Small intestine (tissue), 7 donors: ENCODE data around the gene RTP5. TPM values are rescaled to one million over a fixed set of nuclear protein-coding genes. Genes with fewer than 3 reads are reported as not detected.
"Not testable (repeated sequence)": the region's sequence is repeated elsewhere in the genome, so short reads cannot be mapped to it uniquely, and the experiment has no call there.

ENCODE experiments used
- DNase-seq, 2 donors: peaks; one replicate each; pipeline versions ENCODE4 v3.0.0 to v3.0.0-alpha.2; 2013
- FAIRE-seq: peaks from 2 replicates; lab custom pipeline; 2012; peaks lifted over from hg19 to GRCh38; lab: Jason Lieb, UNC
- H3K27ac ChIP-seq, 3 donors: one replicate each; pipeline ENCODE4 v1.5.1; 2013; ENCODE audit warnings: low read length in 2 of 3, mild to moderate bottlenecking in 2 of 3, control low read depth in 1 of 3, inconsistent platforms in 1 of 3, low read depth in 1 of 3, moderate library complexity in 1 of 3
- H3K27me3 ChIP-seq, 3 donors: one replicate each; pipeline ENCODE4 v1.6.1; 2013; ENCODE audit warnings: low read length in 3 of 3, inconsistent platforms in 1 of 3; ENCODE audit not compliant: control insufficient read depth in 3 of 3, insufficient read depth in 3 of 3
- H3K36me3 ChIP-seq, 3 donors: one replicate each; pipeline ENCODE4 v1.6.1; 2013; ENCODE audit warnings: low read length in 3 of 3, inconsistent platforms in 1 of 3, low read depth in 1 of 3, mild to moderate bottlenecking in 1 of 3, moderate library complexity in 1 of 3; ENCODE audit not compliant: control insufficient read depth in 3 of 3, insufficient read depth in 2 of 3
- H3K4me1 ChIP-seq, 3 donors: one replicate each; pipeline ENCODE4 v1.6.1; 2013; ENCODE audit warnings: low read length in 2 of 3, inconsistent platforms in 1 of 3, low read depth in 1 of 3, mild to moderate bottlenecking in 1 of 3, moderate library complexity in 1 of 3; ENCODE audit not compliant: control insufficient read depth in 3 of 3, insufficient read depth in 2 of 3
- H3K4me3 ChIP-seq, 3 donors: one replicate each; pipeline ENCODE4 v1.5.1; 2013; ENCODE audit warnings: low read length in 3 of 3, control low read depth in 1 of 3, inconsistent platforms in 1 of 3, low read depth in 1 of 3, mild to moderate bottlenecking in 1 of 3, moderate library complexity in 1 of 3
- H3K9me3 ChIP-seq, 2 donors: one replicate each; pipeline ENCODE4 v1.6.1; 2013; ENCODE audit warnings: low read depth in 1 of 2, low read length in 1 of 2; ENCODE audit not compliant: control insufficient read depth in 2 of 2, insufficient read depth in 1 of 2
- WGBS, 3 donors: extraction: QIAGEN DNeasy Blood & Tissue Kit; methylation state at CpG; one replicate each; pipeline ENCODE4 v1.1.7; 2013; 5-methylcytosine and 5-hydroxymethylcytosine counted together
- polyA plus RNA-seq, 4 donors: library from polyadenylated mRNA; stranded (reverse) in 3 of 4; unstranded in 1 of 4; fragments of 200-250 nt in 3 of 4; fragments of 120-200 nt in 1 of 4; gene quantifications; one replicate each; pipeline versions ENCODE4 v1.2.1 to v1.2.3, GENCODE V29; 2013
- donor health status: healthy with polysubstance abuse.
- donor health status: control.
- donor health status: control.
- donor health status: Bipolar disorder and iron deficiency.
- donor health status: healthy.

The RTP5 gene
- polyA plus RNA-seq, 4 donors, result 0.04 TPM; not detected in 3

- DNase-seq (no peak), FAIRE-seq (no peak)
- Histone ChIP-seq H3K27me3 (peaks cover 4 to 18% (median 4%) of the 10 kb centered on the region in 3 donors), H3K9me3 (peaks cover 0 to 14% of the 10 kb centered on the region in 2 donors), H3K36me3 (no peaks in the 10 kb centered on the region), H3K4me3 (no peak overlapping the region), H3K27ac (no peak overlapping the region), H3K4me1 (no peaks in the 10 kb centered on the region)
- 55 to 59% (median 58%) methylated on average over 28 of the region's 28 CpGs for WGBS, 3 donors
These were observed 1.3 kb downstream of the RTP5 start for GRCh38 chr2:241870611-241871537.

GRCh38 chr2:241871538-241872312 lies 2.2 kb downstream of the RTP5 start:
- no peak overlapping the region for H3K4me3 ChIP-seq
- no peaks in the 10 kb centered on the region for H3K36me3 ChIP-seq
- H3K9me3 ChIP-seq, result peaks cover 0 to 14% of the 10 kb centered on the region in 2 donors
- H3K4me1 ChIP-seq, result no peaks in the 10 kb centered on the region
- no peak overlapping the region for H3K27ac ChIP-seq
- H3K27me3 ChIP-seq, result peaks cover 2 to 10% (median 4%) of the 10 kb centered on the region in 3 donors
- no peak for DNase-seq
- WGBS, 3 donors, result 72 to 80% (median 76%) methylated on average over 23 to 38 of the region's 38 CpGs
- no peak for FAIRE-seq

DNA sequence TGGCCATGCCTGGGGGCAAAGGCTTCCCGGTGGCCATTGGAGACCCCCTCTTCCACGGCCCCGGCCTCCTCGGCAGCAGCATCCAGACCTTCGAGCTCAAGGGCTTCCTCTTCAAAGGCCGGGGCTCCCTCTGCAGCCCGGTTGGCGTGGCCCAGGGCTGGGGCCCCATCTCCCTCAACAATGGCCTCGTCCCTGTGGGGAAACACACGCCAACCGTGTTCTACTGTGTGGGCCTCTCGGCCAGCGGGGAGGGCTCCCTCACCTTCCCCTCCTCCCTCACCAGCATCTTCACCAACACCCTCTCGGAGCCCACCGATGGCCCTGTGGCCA lies 2.7 kb downstream of the RTP5 start:
- no peak for FAIRE-seq
- H3K9me3 ChIP-seq, result peaks cover 0 to 14% of the 10 kb centered on the region in 2 donors
- no peak for DNase-seq
- no peak overlapping the region for H3K4me3 ChIP-seq
- H3K4me1 ChIP-seq, result no peaks in the 10 kb centered on the region
- 57 to 84% (median 68%) methylated on average over 13 to 15 of the region's 15 CpGs for WGBS, 3 donors
- H3K27ac ChIP-seq, result no peak overlapping the region
- H3K36me3 ChIP-seq, result no peaks in the 10 kb centered on the region
- H3K27me3 ChIP-seq, result peaks cover 2 to 7% (median 4%) of the 10 kb centered on the region in 3 donors

GRCh38 chr2:241873081-241873802 lies 3.7 kb downstream of the RTP5 start:
- H3K27ac ChIP-seq, result no peak overlapping the region
- no peak for DNase-seq
- 89 to 92% (median 92%) methylated on average over 37 to 54 of the region's 54 CpGs for WGBS, 3 donors
- FAIRE-seq, result no peak
- H3K27me3 ChIP-seq, result peaks cover 0 to 4% (median 0%) of the 10 kb centered on the region in 3 donors
- no peaks in the 10 kb centered on the region for H3K36me3 ChIP-seq
- H3K4me3 ChIP-seq, result no peak overlapping the region
- H3K4me1 ChIP-seq, result no peaks in the 10 kb centered on the region
- peaks cover 0 to 14% of the 10 kb centered on the region in 2 donors for H3K9me3 ChIP-seq

DNA sequence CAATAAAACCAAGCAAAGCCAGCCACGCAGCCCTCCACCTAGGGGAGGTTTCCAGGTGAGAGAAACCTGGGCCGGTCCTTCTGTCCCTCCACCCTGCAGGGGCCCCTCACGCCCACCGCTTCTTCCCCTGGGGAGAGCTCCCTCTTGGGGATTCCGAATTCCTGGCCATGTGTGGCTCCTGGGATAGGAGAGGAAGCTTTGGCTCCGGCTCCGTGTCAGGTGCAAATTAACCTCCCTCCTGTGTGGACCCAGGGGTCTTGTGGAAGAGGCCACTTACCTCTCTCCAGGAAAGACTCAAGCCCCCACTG lies 4.2 kb downstream of the RTP5 start:
- 82 to 93% (median 90%) methylated on average over 7 of the region's 7 CpGs for WGBS, 3 donors
- no peak for FAIRE-seq
- Histone ChIP-seq H3K9me3 (peaks cover 0 to 14% of the 10 kb centered on the region in 2 donors), H3K27ac (no peak overlapping the region), H3K4me3 (no peak overlapping the region), H3K27me3 (peaks cover 0 to 4% (median 0%) of the 10 kb centered on the region in 3 donors), H3K36me3 (no peaks in the 10 kb centered on the region), H3K4me1 (no peaks in the 10 kb centered on the region)
- no peak for DNase-seq

GRCh38 chr2:241874277-241874925 lies 4.9 kb downstream of the RTP5 start:
- WGBS, 3 donors, result 92 to 95% (median 94%) methylated on average over 17 of the region's 17 CpGs
- no peak for DNase-seq

DNA sequence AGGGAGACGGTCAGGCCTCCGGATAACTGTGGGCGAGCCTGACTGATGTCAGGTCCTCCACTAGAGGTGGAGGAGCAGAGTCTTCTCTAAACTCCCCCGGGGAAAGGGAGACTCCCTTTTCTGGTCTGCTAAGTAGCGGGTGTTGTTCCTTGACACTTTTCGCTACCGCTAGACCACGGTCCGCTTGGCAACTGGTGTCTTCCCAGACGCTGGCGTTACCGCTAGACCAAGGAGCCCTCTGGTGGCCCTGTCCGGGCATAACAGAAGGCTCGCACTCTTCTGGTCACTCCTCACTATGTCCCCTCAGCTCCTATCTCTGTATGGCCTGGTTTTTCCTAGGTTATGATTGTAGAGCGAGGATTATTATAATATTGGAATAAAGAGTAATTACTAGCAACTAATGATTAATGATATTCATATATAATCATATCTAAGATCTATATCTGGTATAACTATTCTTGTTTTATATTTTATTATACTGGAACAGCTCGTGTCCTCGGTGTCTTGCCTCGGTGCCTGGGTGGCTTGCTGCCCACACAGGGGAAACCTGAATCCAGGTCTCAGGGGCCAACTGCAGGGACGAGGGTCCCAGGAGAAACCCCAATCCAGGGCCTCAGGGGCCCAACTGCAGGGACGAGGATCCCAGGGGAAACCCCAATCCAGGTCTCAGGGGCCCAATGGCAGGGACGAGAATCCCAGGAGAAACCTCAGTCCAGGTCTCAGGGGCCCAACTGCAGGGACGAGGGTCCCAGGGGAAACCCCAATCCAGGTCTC lies 6.4 kb downstream of the RTP5 start:
- 50 to 69% (median 55%) methylated on average over 14 to 22 of the region's 22 CpGs for WGBS, 3 donors
- H3K27me3 ChIP-seq, H3K4me1 ChIP-seq, FAIRE-seq, H3K4me3 ChIP-seq, DNase-seq, H3K36me3 ChIP-seq, H3K27ac ChIP-seq: not testable (repeated sequence)
- peaks cover 0 to 14% of the 10 kb centered on the region in 2 donors for H3K9me3 ChIP-seq

More at GRCh38 chr2:241874277-241874925, 4.9 kb downstream of the RTP5 start:
- Histone ChIP-seq H3K27ac (no peak overlapping the region), H3K9me3 (peaks cover 0 to 14% of the 10 kb centered on the region in 2 donors), H3K36me3 (no peaks in the 10 kb centered on the region), H3K4me1 (no peaks in the 10 kb centered on the region), H3K27me3 (peaks cover 0 to 4% (median 0%) of the 10 kb centered on the region in 3 donors), H3K4me3 (no peak overlapping the region)
- no peak for FAIRE-seq
